Measurements from ENCODE around the gene CHST10.
"Not testable (repeated sequence)": the region's sequence is repeated elsewhere in the genome, so short reads cannot be mapped to it uniquely, and the experiment has no call there.

The CHST10 gene

DNA sequence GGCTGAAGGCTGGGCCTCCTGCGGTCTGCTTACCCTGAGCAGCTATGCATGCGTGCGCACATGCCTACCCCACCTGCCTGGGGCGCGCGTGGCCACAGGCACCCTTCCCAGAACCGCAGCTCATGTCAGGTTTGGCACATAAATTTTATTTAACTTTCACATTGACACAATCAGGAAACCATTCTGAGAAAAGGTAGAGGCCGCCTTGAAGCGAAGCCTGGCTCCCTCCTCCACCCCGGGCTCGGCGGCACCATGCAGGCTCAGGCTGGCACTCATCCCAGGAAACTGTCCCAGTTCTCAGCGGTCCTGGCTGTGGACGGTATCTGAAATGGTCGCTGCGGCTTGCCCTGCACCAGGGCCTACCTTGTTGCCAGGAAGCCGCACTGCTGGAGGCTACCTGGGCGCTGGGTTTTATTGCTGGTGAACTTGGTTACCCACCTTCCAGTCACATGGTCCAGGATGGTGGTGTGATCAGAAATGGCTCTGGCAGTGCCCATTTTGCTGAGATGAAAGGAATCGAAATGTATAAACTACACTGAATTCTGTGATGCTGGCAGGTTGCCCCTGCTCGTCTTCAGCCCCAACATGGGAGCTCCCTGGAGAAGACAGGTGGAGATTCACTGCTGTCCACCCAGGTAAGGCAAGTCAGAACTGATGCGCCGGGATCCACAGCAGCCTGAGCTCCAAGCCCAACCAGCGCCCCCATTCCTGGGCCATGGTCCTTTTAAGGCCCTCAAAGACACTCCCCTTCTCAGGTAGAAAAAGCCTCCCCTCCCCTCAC is 25.5 kb downstream of the CHST10 start:
- DNase-seq = no peak

GRCh38 chr2:100390001-100390940 is 27.2 kb downstream of the CHST10 start:
- DNase-seq = no peak

DNA sequence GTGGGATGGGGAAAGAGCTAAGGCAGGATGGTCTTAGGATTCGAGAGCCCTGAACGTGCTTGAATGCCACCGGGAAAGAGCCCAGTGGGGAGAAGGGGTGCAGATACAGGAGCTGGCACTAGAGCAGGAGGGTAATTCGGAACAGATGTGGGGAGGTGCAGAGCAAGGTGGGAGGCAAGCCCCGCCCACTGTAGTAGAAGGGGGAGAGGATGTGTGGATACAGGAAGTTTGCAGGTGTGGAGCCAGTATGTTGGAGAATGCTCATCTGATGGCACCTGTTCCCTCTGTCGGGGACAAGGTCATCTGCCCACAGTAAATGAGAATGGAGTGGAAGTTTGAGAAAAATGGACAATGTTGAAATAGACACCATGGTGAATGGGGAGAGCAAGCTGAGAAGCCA is 28.8 kb downstream of the CHST10 start:
- DNase-seq = no peak

DNA sequence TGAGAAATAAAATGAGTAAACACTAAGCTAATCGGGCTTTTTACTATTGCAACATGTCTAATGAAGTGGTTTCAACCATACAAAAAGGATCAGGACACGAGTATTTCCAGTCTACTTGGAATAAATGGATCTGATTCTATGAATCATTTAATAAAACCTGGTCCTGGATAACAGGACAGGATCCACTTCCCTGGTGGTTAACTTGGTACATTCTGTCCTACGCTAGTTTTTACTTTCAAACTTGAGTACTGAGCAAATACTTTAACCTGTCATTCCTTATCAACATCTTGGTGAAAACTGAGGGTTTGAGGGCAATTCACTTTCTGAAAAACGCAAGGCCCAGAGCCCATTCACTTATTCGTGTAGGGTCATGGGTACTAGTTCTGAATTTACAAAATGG is 33.5 kb downstream of the CHST10 start:
- no peak for DNase-seq

GRCh38 chr2:100383306-100383705 is 34.2 kb downstream of the CHST10 start:
- no peak for DNase-seq

DNA sequence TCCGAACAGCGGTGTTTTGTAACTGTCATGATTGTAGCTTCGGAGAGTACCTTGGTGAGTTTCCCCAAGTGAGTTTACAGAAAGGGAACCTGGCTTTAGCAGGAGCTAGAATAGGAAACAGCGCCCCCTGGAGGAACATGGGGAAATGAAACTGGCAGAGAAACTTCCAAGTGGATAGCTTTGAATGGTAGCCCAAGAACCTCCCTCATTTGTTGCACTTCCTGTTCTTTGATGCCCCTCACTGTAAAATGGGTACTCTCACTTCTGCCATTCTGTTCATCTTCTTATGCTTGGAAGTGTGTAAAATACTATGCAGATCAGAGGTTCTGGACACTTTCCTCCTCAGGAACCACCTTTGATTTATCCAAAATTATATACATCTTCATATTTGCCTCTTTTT is 36.2 kb downstream of the CHST10 start:
- DNase-seq = peak; percentile 17

DNA sequence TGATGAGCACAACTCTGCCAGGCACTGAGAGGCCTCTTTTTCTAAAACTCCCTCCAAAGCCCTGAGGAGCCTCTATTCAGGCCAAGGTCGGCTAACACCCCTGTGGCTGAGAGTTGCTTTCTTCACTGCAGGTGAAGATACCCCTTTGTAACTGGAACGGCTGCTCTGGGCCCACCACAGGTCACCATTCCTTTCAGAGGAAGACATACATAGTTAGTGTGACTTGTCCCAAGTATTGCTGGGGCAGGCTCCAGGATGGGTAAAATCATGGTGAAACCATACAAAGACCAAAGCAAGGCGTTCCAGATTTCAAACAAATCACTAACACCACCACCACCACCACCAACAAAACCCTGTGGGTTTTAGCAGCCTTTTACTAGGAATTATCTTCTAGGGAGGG is 36.8 kb downstream of the CHST10 start:
- DNase-seq = no peak

DNA sequence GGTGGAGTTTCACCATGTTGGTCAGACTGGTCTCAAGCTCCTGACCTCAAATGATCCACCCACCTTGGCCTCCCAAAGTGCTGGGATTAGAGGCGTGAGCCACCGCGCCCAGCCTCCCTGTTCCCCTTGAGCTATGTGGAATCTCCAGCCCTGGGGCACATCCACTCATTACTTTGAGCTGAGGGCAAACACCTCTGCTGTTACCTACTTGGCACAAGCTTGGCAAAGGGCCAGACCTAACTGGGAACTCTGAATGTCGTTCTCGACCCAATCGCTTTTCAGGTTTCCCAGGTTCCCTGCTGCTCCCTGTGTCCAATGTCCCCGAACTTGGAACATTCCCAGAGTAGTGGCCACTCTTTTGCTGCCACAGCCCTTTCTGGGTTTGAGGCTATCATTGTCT is 40.6 kb downstream of the CHST10 start:
- DNase-seq = no peak

GRCh38 chr2:100367163-100367562 is 50.3 kb downstream of the CHST10 start:
- no peak for DNase-seq

- DNase-seq = no peak
These were observed 52.0 kb downstream of the CHST10 start for GRCh38 chr2:100365434-100365833.

- DNase-seq = not testable (repeated sequence)
These were observed 55.2 kb downstream of the CHST10 start for GRCh38 chr2:100362269-100362668.

GRCh38 chr2:100359576-100359975 is 57.9 kb downstream of the CHST10 start:
- DNase-seq = no peak

GRCh38 chr2:100358554-100358953 is 58.9 kb downstream of the CHST10 start:
- DNase-seq = no peak

GRCh38 chr2:100352521-100352920 is 64.9 kb downstream of the CHST10 start:
- DNase-seq = no peak

GRCh38 chr2:100350661-100351185 is 66.7 kb downstream of the CHST10 start:
- no peak for DNase-seq

- DNase-seq = not testable (repeated sequence)
These were observed 72.3 kb downstream of the CHST10 start for GRCh38 chr2:100345144-100345543.

DNA sequence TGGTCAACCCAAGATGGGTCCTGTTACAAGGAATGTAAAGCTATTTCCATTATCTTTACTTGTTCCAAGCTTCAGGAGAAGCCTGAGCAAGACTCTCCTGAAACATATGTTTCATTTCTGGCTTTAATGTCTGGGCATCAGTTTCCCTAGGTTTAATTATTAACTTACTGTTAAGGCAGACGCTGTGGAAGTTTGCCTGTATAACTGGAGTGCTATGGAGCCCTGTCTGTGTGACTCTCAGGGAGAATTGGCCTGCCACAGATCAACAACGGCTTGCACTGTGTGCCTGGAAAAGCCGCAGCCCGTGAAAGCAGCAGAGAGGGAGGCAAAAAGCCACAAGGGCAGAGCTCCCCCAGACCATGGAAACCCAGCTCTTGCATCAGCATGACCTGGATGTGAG is 73.0 kb downstream of the CHST10 start:
- DNase-seq = no peak

DNA sequence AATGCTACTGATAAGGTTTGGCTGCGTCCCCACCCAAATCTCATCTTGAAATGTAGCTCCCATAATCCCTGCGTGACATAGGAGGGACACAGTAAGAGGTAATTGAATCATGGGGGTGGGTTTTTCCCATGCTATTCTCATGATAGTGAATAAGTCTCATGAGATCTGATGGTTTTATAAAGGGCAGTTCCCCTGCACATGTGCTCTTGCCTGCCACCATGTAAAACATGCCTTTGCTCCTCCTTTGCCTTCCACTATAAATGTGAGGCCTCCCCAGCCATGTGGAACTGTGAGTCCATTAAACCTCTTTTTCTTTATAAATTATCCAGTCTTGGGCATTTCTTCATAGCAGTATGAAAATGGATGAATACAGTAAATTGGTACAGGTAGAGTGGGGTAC is 75.0 kb downstream of the CHST10 start:
- DNase-seq = not testable (repeated sequence)
